Activated naive CD4-positive, alpha-beta T cell treated with anti-CD3 and anti-CD28 coated beads for 36 hours (primary cell): Measurements from ENCODE around the gene HPGDS. TPM values are rescaled to one million over a fixed set of nuclear protein-coding genes. Genes with fewer than 3 reads are reported as not detected.
"Not testable (repeated sequence)": the region's sequence is repeated elsewhere in the genome, so short reads cannot be mapped to it uniquely, and the experiment has no call there.

ENCODE experiments used
- CTCF ChIA-PET: fragments of 350-600 bp; sonication (Branson Sonifier 250); formaldehyde crosslinking; loops from one replicate; lab custom pipeline; 2021; ENCODE audit warnings: antibody characterized with exemption; lab: Charles Lee
- DNase-seq: peaks from one replicate; pipeline ENCODE4 v3.0.0-alpha.2; 2020
- H3K27ac Mint-ChIP-seq: one replicate; pipeline ENCODE4 v1.8.0; 2021; ENCODE audit warnings: mild to moderate bottlenecking, mixed read lengths
- H3K27me3 Mint-ChIP-seq: one replicate; pipeline ENCODE4 v1.8.0; 2021; ENCODE audit warnings: low read depth, mixed read lengths
- H3K36me3 Mint-ChIP-seq: one replicate; pipeline ENCODE4 v1.8.0; 2021; ENCODE audit warnings: low read depth, mixed read lengths
- H3K4me1 Mint-ChIP-seq: one replicate; pipeline ENCODE4 v1.8.0; 2021; ENCODE audit warnings: low read depth, mixed read lengths
- H3K4me3 Mint-ChIP-seq: one replicate; pipeline ENCODE4 v1.8.0; 2021; ENCODE audit warnings: mild to moderate bottlenecking, moderate library complexity, mixed read lengths
- H3K9me3 Mint-ChIP-seq: one replicate; pipeline ENCODE4 v1.8.0; 2021; ENCODE audit warnings: mixed read lengths
- intact Hi-C: fragments of 100-400 bp; cut with micrococcal nuclease; formaldehyde crosslinking; loops from one replicate; pipeline ENCODE4 v1.15.1; 2023
- total RNA-seq, 2 experiments: library from RNA; stranded (reverse); gene quantifications; one replicate each; pipeline ENCODE4 v1.2.3, GENCODE V29; 2021

HPGDS gene
- total RNA-seq, 2 experiments from 2014 or later: not detected

DNA sequence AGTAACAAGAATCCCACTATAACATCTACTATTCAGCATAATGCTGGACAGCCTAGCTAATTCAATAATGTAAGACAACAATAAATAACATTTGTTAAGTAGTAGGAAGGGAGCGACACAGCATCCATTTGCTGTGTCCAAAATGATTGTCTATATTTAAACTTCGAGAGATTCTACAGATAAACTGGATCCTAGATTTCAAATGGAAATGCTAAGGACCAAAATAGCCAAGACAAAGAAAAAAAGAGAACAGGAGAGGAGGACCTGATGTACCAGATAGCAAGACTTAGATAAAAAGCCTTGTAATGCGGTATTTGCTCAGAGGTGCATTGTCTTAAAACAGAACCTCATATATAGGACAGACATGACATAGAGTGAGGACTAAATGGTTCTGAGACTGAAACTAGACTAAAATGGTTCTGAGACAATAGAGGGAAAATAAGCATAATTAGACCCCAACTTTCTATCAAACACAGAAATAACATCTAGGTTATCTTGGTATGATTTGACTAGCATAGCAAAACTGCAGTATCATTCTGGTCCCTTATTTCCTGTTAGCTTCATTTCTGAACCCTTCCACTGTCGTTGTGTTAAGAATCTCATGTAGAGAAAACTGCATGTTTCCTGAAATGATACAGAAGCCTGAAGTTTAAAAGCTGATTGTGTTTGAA is 3.8 kb downstream of the HPGDS start:
- H3K36me3 Mint-ChIP-seq: no peaks in the 10 kb centered on the region
- H3K4me1 Mint-ChIP-seq: peaks cover 22% of the 10 kb centered on the region
- peaks cover 4% of the 10 kb centered on the region for H3K27me3 Mint-ChIP-seq
- DNase-seq: no peak
- peak overlapping the region; percentile 63 for H3K27ac Mint-ChIP-seq
- intact Hi-C loops: loop anchor here (1.0 to 2.0 kb wide), 3 partner anchors 10 to 132 kb away; partner anchors contain the start of gene SMARCAD1
- H3K4me3 Mint-ChIP-seq: peak overlapping the region; percentile 39
- CTCF ChIA-PET: interaction anchor here (0.5 to 1.1 kb wide), 2 partner anchors 64 to 305 kb away, joined by 3 to 4 read pairs; no protein-coding TSS in a partner anchor
- no peaks in the 10 kb centered on the region for H3K9me3 Mint-ChIP-seq

GRCh38 chr4:94336791-94337190 is 5.8 kb downstream of the HPGDS start:
- CTCF ChIA-PET, H3K36me3 Mint-ChIP-seq, intact Hi-C loops, H3K4me3 Mint-ChIP-seq, DNase-seq, H3K27me3 Mint-ChIP-seq, H3K9me3 Mint-ChIP-seq, H3K27ac Mint-ChIP-seq: not testable (repeated sequence)
- H3K4me1 Mint-ChIP-seq: peaks cover 14% of the 10 kb centered on the region

GRCh38 chr4:94336303-94336702 is 6.3 kb downstream of the HPGDS start:
- CTCF ChIA-PET: no interaction called here
- Mint-ChIP-seq H3K4me1 (peaks cover 14% of the 10 kb centered on the region), H3K27ac (no peak overlapping the region), H3K4me3 (no peak overlapping the region), H3K9me3 (no peaks in the 10 kb centered on the region), H3K36me3 (no peaks in the 10 kb centered on the region), H3K27me3 (no peaks in the 10 kb centered on the region)
- DNase-seq: no peak
- intact Hi-C loops: no loop called here

DNA sequence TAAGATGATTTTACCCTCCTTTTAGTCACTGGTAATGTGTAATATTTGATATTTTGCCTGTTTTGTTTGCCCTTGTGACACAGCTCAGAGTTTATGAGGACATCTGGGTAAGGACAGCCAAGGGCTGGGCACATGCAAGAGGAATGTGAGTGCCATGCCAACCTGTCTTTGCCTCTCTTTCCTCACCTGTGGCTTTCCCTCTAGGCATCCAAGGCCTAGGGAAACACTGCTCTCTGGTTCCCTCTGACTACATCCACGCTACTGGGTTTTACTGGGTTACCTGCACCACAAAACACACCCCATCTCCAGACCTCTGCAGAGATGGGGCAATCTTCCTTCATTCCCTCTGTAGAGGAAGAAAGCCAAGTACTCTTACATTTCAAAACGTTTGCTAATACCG is 7.7 kb downstream of the HPGDS start:
- Mint-ChIP-seq H3K27ac (no peak overlapping the region), H3K27me3 (no peaks in the 10 kb centered on the region), H3K4me1 (peaks cover 14% of the 10 kb centered on the region), H3K36me3 (no peaks in the 10 kb centered on the region), H3K9me3 (no peaks in the 10 kb centered on the region), H3K4me3 (no peak overlapping the region)
- intact Hi-C loops: no loop called here
- no peak for DNase-seq
- CTCF ChIA-PET: no interaction called here

DNA sequence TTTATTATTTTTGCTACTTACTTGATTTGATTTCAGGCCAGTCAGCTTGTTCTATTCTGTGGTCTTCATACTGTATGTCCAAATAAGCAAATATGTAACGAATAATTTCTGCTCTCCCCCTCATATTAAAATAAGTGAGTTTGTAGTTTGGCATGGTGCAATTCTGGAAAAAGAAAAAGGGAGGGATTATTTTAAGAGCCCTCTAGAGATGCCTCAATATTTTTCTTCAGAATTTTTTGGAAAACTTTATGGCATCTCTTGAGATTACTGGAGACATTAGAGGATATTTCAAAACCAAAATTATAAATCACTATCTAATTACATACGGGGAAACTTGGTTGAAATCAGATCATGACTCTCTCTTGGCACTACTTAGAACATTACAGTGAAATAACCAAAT is 8.2 kb downstream of the HPGDS start:
- Mint-ChIP-seq H3K4me1 (peaks cover 9% of the 10 kb centered on the region), H3K9me3 (no peaks in the 10 kb centered on the region), H3K4me3 (no peak overlapping the region), H3K27me3 (no peaks in the 10 kb centered on the region), H3K36me3 (no peaks in the 10 kb centered on the region), H3K27ac (no peak overlapping the region)
- DNase-seq: no peak
- intact Hi-C loops: no loop called here
- CTCF ChIA-PET: interaction anchor here (1.9 kb wide), 1 partner anchor 55 kb away, joined by 8 read pairs; no protein-coding TSS in a partner anchor

DNA sequence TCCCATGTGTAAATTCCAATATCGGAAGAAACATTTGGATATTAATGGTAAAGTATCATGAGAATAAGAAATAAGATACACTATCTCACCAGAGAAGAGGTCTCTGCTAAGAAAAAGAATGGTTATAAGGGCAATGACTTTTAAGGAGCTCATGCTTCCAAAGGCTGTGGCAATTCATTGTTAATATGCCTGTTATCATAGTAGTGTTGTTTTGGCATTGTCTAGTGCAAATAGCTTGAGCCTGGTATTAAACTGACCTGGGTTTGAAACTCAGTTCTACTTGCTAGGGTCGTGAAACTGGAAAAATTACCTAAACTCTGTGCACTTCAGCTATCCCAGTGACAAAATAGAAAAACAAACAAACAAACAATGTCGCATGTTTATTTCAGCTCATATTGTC is 8.8 kb downstream of the HPGDS start:
- Mint-ChIP-seq H3K9me3 (no peaks in the 10 kb centered on the region), H3K4me3 (no peak overlapping the region), H3K27me3 (no peaks in the 10 kb centered on the region), H3K4me1 (peaks cover 4% of the 10 kb centered on the region), H3K36me3 (no peaks in the 10 kb centered on the region), H3K27ac (no peak overlapping the region)
- intact Hi-C loops: no loop called here
- no peak for DNase-seq
- CTCF ChIA-PET: interaction anchor here (1.9 kb wide), 1 partner anchor 56 kb away, joined by 8 read pairs; no protein-coding TSS in a partner anchor

- Mint-ChIP-seq H3K27ac (no peak overlapping the region), H3K27me3 (no peaks in the 10 kb centered on the region), H3K9me3 (no peaks in the 10 kb centered on the region), H3K4me1 (no peaks in the 10 kb centered on the region), H3K4me3 (no peak overlapping the region), H3K36me3 (peaks cover 1% of the 10 kb centered on the region)
- intact Hi-C loops: no loop called here
- CTCF ChIA-PET: interaction anchor here (1.9 kb wide), 1 partner anchor 57 kb away, joined by 8 read pairs; no protein-coding TSS in a partner anchor
- no peak for DNase-seq
These were observed 9.5 kb downstream of the HPGDS start for GRCh38 chr4:94332983-94333590.

GRCh38 chr4:94329933-94330332 is 12.7 kb downstream of the HPGDS start:
- Mint-ChIP-seq H3K9me3 (peaks cover 15% of the 10 kb centered on the region), H3K27me3 (no peaks in the 10 kb centered on the region), H3K4me3 (no peak overlapping the region), H3K36me3 (peaks cover 4% of the 10 kb centered on the region), H3K27ac (no peak overlapping the region), H3K4me1 (no peaks in the 10 kb centered on the region)
- DNase-seq: no peak
- intact Hi-C loops: no loop called here
- CTCF ChIA-PET: no interaction called here

DNA sequence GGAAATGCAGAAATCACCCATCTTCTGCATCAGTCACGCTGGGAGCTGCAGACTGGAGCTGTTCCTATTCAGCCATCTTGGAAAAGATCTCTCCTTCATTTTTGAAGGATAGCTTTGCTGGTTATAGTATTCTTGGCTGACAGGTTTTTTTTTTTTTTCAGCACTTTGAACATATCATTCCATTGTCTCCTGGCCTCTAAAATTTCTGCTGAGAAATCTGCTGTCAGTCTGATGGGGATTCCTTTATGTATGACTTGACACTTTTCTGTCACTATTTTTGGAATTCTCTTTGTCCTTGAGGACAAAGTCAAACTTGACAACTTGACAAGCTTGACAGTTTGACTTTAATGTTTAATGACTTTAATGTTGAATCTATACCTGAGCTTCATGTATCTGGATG is 16.8 kb downstream of the HPGDS start:
- CTCF ChIA-PET: no interaction called here

GRCh38 chr4:94319927-94320326 is 22.7 kb downstream of the HPGDS start:
- H3K9me3 Mint-ChIP-seq, H3K36me3 Mint-ChIP-seq, intact Hi-C loops, CTCF ChIA-PET, H3K4me3 Mint-ChIP-seq, DNase-seq, H3K27ac Mint-ChIP-seq, H3K4me1 Mint-ChIP-seq: not testable (repeated sequence)
- peaks cover 14% of the 10 kb centered on the region for H3K27me3 Mint-ChIP-seq

More for the DNA sequence above, 16.8 kb downstream of the HPGDS start:
- DNase-seq: no peak
- Mint-ChIP-seq H3K27ac (no peak overlapping the region), H3K9me3 (peaks cover 17% of the 10 kb centered on the region), H3K36me3 (peaks cover 5% of the 10 kb centered on the region), H3K4me1 (no peaks in the 10 kb centered on the region), H3K27me3 (peaks cover 8% of the 10 kb centered on the region), H3K4me3 (no peak overlapping the region)
- intact Hi-C loops: no loop called here

- no peak overlapping the region for H3K27ac Mint-ChIP-seq
- H3K4me1 Mint-ChIP-seq: no peaks in the 10 kb centered on the region
- H3K36me3 Mint-ChIP-seq: no peaks in the 10 kb centered on the region
- H3K4me3 Mint-ChIP-seq: no peak overlapping the region
- CTCF ChIA-PET: interaction anchor here (1.6 to 2.8 kb wide), 2 partner anchors 35 to 100 kb away, joined by 6 to 11 read pairs; partner anchors contain the start of gene HPGDS
- peaks cover 2% of the 10 kb centered on the region for H3K9me3 Mint-ChIP-seq
- H3K27me3 Mint-ChIP-seq: no peaks in the 10 kb centered on the region
- intact Hi-C loops: no loop called here
- no peak for DNase-seq
These were observed 35.3 kb downstream of the HPGDS start for GRCh38 chr4:94307231-94307871.

DNA sequence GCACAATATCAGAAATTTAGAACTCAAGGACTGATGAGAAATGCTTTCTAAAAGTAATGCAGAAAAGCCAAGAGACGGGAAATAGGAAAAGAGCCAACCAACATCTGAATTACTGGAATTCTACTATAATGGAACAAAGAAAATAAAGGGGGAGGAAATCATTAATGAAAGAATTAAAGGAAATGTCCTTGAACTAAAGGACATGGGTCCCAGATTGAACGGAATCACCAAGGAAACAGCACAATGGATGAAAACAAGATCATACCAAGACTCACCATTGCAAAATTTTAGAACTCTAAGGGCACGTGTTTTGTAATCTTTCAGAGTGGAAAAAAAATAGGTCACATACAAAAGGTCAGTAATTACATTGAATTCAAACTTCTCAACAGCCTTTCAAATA is 35.9 kb downstream of the HPGDS start:
- Mint-ChIP-seq H3K4me1 (no peaks in the 10 kb centered on the region), H3K36me3 (no peaks in the 10 kb centered on the region), H3K27me3 (no peaks in the 10 kb centered on the region), H3K9me3 (peaks cover 2% of the 10 kb centered on the region), H3K27ac (no peak overlapping the region), H3K4me3 (no peak overlapping the region)
- DNase-seq: no peak
- CTCF ChIA-PET: interaction anchor here (1.2 to 2.8 kb wide), 4 partner anchors 36 to 101 kb away, joined by 3 to 11 read pairs (median 5); partner anchors contain the start of gene HPGDS
- intact Hi-C loops: no loop called here
